Natural killer cell (primary cell): ENCODE measurements around the gene RNF135. TPM values are rescaled to one million over a fixed set of nuclear protein-coding genes. Genes with fewer than 3 reads are reported as not detected.
"Not testable (repeated sequence)": the region's sequence is repeated elsewhere in the genome, so short reads cannot be mapped to it uniquely, and the experiment has no call there.

Experiments
- ATAC-seq, 3 donors: fragments of 150-1000 bp in 2 of 3; fragments of 200-7000 bp in 1 of 3; cut with Tn5 transposase; 1 replicate in 1 of 3; 2 replicates in 2 of 3; pipeline ENCODE4 v1.10.0; 2021; ENCODE audit warnings: mild to moderate bottlenecking in 2 of 3, moderate library complexity in 2 of 3
- DNase-seq, 2 donors: peaks; one replicate each; pipeline versions ENCODE4 v3.0.0 to v3.0.0-alpha.2; 2013 to 2021; ENCODE audit warnings: mixed read lengths in 1 of 2
- H3K27ac ChIP-seq: one replicate; pipeline ENCODE4 v1.5.1; 2013; ENCODE audit warnings: mild to moderate bottlenecking, low read length
- H3K27me3 ChIP-seq: one replicate; pipeline ENCODE4 v1.6.1; 2013; ENCODE audit warnings: low read length; ENCODE audit not compliant: control insufficient read depth, insufficient read depth
- H3K36me3 ChIP-seq: one replicate; pipeline ENCODE4 v1.6.1; 2013; ENCODE audit warnings: low read length; ENCODE audit not compliant: control insufficient read depth, insufficient read depth
- H3K4me1 ChIP-seq: one replicate; pipeline ENCODE4 v1.6.1; 2013; ENCODE audit warnings: low read length; ENCODE audit not compliant: control insufficient read depth, insufficient read depth
- H3K4me3 ChIP-seq: one replicate; pipeline ENCODE4 v1.5.1; 2013; ENCODE audit warnings: low read length
- H3K9me3 ChIP-seq: one replicate; pipeline ENCODE4 v1.6.1; 2013; ENCODE audit warnings: low read length; ENCODE audit not compliant: control insufficient read depth, insufficient read depth
- H3K27ac Mint-ChIP-seq, 2 donors: one replicate each; pipeline ENCODE4 v1.8.0; 2022; ENCODE audit warnings: mild to moderate bottlenecking in 2 of 2, mixed read lengths in 2 of 2, moderate library complexity in 1 of 2
- H3K27me3 Mint-ChIP-seq, 2 donors: one replicate each; pipeline ENCODE4 v1.8.0; 2022; ENCODE audit warnings: low read depth in 2 of 2, mixed read lengths in 2 of 2
- H3K36me3 Mint-ChIP-seq: one replicate; pipeline ENCODE4 v1.8.0; 2022; ENCODE audit warnings: mixed read lengths
- H3K4me1 Mint-ChIP-seq, 2 donors: one replicate each; pipeline ENCODE4 v1.8.0; 2022; ENCODE audit warnings: mixed read lengths in 2 of 2
- H3K4me3 Mint-ChIP-seq: one replicate; pipeline ENCODE4 v1.8.0; 2022; ENCODE audit warnings: mild to moderate bottlenecking, moderate library complexity, mixed read lengths
- H3K9me3 Mint-ChIP-seq, 2 donors: one replicate each; pipeline ENCODE4 v1.8.0; 2022; ENCODE audit warnings: mixed read lengths in 2 of 2
- WGBS: methylation state at CpG from one replicate; pipeline ENCODE4 v1.1.7; 2013; ENCODE audit warnings: missing lambda C conversion rate; ENCODE audit not compliant: insufficient coverage; 5-methylcytosine and 5-hydroxymethylcytosine counted together
- intact Hi-C: fragments of 100-400 bp; cut with micrococcal nuclease; formaldehyde crosslinking; loops from one replicate; pipeline ENCODE4 v1.14.2; 2022
- total RNA-seq, 4 donors: library from RNA; stranded (reverse); fragments of 120-200 nt in 1 of 4; gene quantifications; one replicate each; pipeline versions ENCODE4 v1.2.3 to v1.2.4, GENCODE V29; 2013 to 2022
- TF ChIP-seq, protein P1 (sequence below): fragments of 200-600 bp; IDR thresholded peaks from one replicate; pipeline ENCODE4 v1.8.0; 2022; ENCODE audit warnings: antibody characterized with exemption

Gene RNF135
- total RNA-seq, 3 donors from 2014 or later (not counting 1 experiment from before 2014, with no cell fraction given): 8.8 to 13.5 (median 11.7) TPM

DNA sequence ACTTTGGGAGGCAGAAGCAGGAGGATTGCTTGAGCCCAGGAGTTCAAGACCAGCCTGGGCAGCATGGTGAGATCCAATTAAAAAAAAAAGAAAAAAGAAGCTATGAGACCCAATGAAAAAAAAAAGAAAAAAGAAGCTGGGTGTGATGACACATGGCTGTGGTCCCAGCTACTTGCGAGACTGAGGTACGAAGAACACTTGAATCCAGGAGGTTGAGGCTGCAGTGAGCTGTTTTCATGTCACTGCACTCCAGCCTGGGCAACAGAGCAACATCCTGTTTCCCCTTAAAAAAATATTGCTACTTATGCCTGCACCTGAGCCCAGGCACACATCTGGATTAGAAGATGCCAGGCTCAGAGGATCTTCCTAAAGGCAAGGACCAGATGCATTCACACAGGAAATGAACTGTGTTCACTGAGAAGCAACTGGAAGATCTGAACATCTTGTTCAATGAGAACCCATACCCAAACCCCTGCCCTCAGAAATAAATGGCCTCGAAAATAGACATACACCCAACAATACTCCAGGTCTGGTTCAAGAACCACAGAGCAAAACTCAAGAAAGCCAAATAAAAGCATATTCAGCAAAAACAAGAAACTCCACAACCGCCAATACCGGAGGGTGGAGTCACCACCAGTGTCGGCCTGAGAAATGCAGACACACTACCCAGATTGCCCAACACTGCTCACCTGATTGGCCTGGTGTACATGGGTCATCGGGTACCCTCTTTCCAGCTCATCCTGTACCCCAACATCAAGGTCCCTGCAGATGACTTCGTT is 4.4 kb downstream of the RNF135 start:
- H3K9me3 Mint-ChIP-seq: no peaks in the 10 kb centered on the region
- Histone ChIP-seq H3K4me3 (no peak overlapping the region), H3K27me3 (no peaks in the 10 kb centered on the region), H3K4me1 (peaks cover 33% of the 10 kb centered on the region), H3K9me3 (no peaks in the 10 kb centered on the region), H3K36me3 (no peaks in the 10 kb centered on the region), H3K27ac (peak overlapping the region; percentile 63)
- peak overlapping the region; percentile 74 for H3K4me3 Mint-ChIP-seq
- TF ChIP-seq, protein P1, sequence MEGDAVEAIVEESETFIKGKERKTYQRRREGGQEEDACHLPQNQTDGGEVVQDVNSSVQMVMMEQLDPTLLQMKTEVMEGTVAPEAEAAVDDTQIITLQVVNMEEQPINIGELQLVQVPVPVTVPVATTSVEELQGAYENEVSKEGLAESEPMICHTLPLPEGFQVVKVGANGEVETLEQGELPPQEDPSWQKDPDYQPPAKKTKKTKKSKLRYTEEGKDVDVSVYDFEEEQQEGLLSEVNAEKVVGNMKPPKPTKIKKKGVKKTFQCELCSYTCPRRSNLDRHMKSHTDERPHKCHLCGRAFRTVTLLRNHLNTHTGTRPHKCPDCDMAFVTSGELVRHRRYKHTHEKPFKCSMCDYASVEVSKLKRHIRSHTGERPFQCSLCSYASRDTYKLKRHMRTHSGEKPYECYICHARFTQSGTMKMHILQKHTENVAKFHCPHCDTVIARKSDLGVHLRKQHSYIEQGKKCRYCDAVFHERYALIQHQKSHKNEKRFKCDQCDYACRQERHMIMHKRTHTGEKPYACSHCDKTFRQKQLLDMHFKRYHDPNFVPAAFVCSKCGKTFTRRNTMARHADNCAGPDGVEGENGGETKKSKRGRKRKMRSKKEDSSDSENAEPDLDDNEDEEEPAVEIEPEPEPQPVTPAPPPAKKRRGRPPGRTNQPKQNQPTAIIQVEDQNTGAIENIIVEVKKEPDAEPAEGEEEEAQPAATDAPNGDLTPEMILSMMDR: no peak
- DNase-seq: peak; percentile 48 to 51
- ATAC-seq: peak; percentile 74 to 78 (median 77)
- H3K27me3 Mint-ChIP-seq: no peaks in the 10 kb centered on the region
- intact Hi-C loops: loop anchor here (10.0 kb wide), 1 partner anchor 350 kb away; the partner anchor contains the start of gene EVI2A
- no peaks in the 10 kb centered on the region for H3K36me3 Mint-ChIP-seq
- 63% methylated on average over 8 of the region's 8 CpGs for WGBS
- H3K4me1 Mint-ChIP-seq: peaks cover 30 to 45% of the 10 kb centered on the region in 2 donors
- H3K27ac Mint-ChIP-seq: peak overlapping the region; percentile 93 to 96

DNA sequence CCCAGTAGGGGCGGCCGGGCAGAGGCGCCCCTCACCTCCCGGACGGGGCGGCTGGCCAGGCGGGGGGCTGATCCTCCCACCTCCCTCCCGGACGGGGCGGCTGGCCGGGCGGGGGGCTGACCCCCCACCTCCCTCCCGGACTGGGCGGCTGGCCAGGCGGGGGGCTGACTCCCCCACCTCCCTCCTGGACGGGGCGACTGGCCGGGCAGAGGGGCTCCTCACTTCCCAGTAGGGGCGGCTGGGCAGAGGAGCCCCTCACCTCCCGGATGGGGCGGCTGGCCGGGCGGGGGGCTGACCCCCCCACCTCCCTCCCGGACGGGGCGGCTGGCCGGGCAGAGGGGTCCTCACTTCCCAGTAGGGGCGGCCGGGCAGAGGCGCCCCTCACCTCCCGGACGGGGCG is 9.1 kb downstream of the RNF135 start:
- not testable (repeated sequence) for H3K36me3 Mint-ChIP-seq, ATAC-seq, H3K27me3 Mint-ChIP-seq, H3K9me3 Mint-ChIP-seq, H3K27me3 ChIP-seq, H3K27ac ChIP-seq, H3K4me3 Mint-ChIP-seq, H3K27ac Mint-ChIP-seq, H3K4me3 ChIP-seq, H3K36me3 ChIP-seq, DNase-seq, H3K9me3 ChIP-seq
- intact Hi-C loops: loop anchor here (10.0 kb wide), 1 partner anchor 345 kb away; the partner anchor contains the start of gene EVI2A
- 98% methylated on average over 12 of the region's 33 CpGs for WGBS
- peaks cover 17 to 20% of the 10 kb centered on the region in 2 donors for H3K4me1 Mint-ChIP-seq
- peaks cover 12% of the 10 kb centered on the region for H3K4me1 ChIP-seq

DNA sequence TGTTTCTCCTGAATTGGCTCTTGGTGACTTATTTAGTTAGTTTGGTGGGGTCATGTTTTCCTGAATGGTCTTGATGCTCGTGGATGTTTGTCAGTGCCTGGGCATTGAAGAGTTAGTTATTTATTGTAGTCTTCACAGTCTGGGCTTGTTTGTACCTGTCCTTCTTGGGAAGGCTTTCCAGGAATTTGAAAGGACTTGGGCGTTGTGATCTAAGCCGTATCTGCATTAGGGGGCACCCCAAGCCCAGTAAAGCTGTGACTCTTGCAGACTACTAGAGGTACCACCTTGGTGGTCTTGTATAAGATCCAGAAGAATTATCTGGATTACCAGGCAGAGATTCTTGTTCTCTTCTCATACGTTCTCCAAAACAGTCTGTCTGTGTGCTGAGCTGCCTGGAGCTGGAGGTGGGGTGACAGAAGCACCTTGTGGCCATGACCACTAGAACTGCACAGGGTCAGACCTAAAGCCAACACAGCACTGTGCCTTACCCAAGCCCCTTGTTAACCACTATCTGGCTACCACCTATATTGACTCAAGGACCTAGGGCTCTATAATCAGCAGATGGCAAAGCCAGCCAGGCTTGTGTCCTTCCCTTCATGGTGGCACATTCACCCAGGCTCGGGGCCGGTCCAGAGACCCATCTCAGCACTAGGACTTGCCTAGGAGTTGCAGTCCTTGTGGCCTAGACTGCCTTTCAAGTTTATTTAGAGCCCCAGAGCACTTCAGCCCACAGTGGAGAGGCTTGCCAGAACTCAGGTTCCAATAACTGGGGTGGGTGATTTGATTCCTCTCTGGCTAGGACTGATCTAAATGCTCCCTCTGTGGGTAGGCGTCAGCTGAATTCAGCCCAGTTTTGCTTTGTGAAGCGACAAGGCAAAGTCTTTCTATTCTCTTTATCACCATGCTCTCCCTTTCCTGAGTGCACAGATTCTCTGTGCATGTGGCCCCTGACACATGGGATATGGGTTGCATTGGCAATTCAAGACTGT is 11.0 kb downstream of the RNF135 start:
- Mint-ChIP-seq H3K36me3 (no peaks in the 10 kb centered on the region), H3K4me3 (no peak overlapping the region), H3K4me1 (peaks cover 3 to 9% of the 10 kb centered on the region in 2 donors), H3K27ac (no peak overlapping the region), H3K27me3 (no peaks in the 10 kb centered on the region), H3K9me3 (no peaks in the 10 kb centered on the region)
- Histone ChIP-seq H3K27ac (no peak overlapping the region), H3K9me3 (no peaks in the 10 kb centered on the region), H3K4me3 (no peak overlapping the region), H3K4me1 (no peaks in the 10 kb centered on the region), H3K36me3 (peaks cover 8% of the 10 kb centered on the region), H3K27me3 (no peaks in the 10 kb centered on the region)
- ATAC-seq (no peak), DNase-seq (no peak)
- 82% methylated on average over 8 of the region's 8 CpGs for WGBS
- TF ChIP-seq, protein P1: no peak
- intact Hi-C loops: no loop called here

DNA sequence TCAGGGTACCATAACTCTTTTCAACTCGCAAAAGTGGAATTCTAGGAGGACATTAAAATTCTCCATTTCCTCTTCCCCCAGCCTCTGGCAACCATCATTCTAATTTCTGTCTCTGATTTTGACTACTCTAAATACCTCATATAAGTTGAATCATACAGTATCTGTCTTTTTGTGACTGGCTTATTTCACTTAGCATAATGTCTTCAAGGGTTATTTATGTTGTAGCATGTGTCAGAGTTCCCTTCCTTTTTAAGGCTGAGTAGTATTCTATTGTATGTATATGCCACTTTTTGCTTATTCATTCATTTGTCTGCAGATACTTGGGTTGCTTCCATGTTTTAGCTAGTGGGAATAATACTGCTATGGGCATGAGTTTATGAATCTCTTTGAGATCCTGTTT is 12.0 kb downstream of the RNF135 start:
- H3K27me3 Mint-ChIP-seq: no peaks in the 10 kb centered on the region
- no peak overlapping the region for H3K4me3 Mint-ChIP-seq
- H3K4me1 Mint-ChIP-seq: peaks cover 0 to 9% of the 10 kb centered on the region in 2 donors
- H3K27ac Mint-ChIP-seq: no peak overlapping the region
- H3K9me3 Mint-ChIP-seq: no peaks in the 10 kb centered on the region
- no peak overlapping the region for H3K4me3 ChIP-seq
- no peaks in the 10 kb centered on the region for H3K36me3 Mint-ChIP-seq
- WGBS: 94% methylated on average over 1 of the region's 1 CpG
- intact Hi-C loops: no loop called here
- no peaks in the 10 kb centered on the region for H3K27me3 ChIP-seq
- TF ChIP-seq, protein P1: no peak
- no peak for DNase-seq
- no peaks in the 10 kb centered on the region for H3K4me1 ChIP-seq
- no peak overlapping the region for H3K27ac ChIP-seq
- no peak for ATAC-seq
- peaks cover 10% of the 10 kb centered on the region for H3K36me3 ChIP-seq
- no peaks in the 10 kb centered on the region for H3K9me3 ChIP-seq
